Loucy (cell line): ENCODE results near the gene GRM7.

Experiments
- H2AFZ ChIP-seq: fragments of 200-600 bp; sonication (generic); 2 replicates; pipeline ENCODE4 v1.6.0; 2016; ENCODE audit warnings: antibody characterized with exemption, mild to moderate bottlenecking, low read length, moderate library complexity
- H3F3A ChIP-seq: fragments of 200-600 bp; 2 replicates; pipeline ENCODE4 v1.6.0; 2016; ENCODE audit warnings: antibody characterized with exemption, low read depth, mild to moderate bottlenecking
- H3K27me3 ChIP-seq: fragments of 200-600 bp; sonication (generic); 2 replicates; pipeline ENCODE4 v1.6.1; 2014; ENCODE audit warnings: low read length, mild to moderate bottlenecking; ENCODE audit not compliant: insufficient read depth, poor library complexity, severe bottlenecking
- H3K36me3 ChIP-seq: fragments of 200-600 bp; sonication (generic); 2 replicates; pipeline ENCODE4 v1.6.1; 2016; ENCODE audit warnings: low read length; ENCODE audit not compliant: insufficient read depth
- H3K4me1 ChIP-seq: fragments of 200-600 bp; sonication (generic); 2 replicates; pipeline ENCODE4 v1.5.1; 2014; ENCODE audit warnings: low read length, mild to moderate bottlenecking; ENCODE audit not compliant: insufficient read depth, poor library complexity, severe bottlenecking
- H3K4me2 ChIP-seq: fragments of 200-600 bp; sonication (generic); 2 replicates; pipeline ENCODE4 v1.6.0; 2014; ENCODE audit warnings: antibody characterized with exemption, low read length, low read depth, mild to moderate bottlenecking; ENCODE audit not compliant: poor library complexity, severe bottlenecking
- H3K4me3 ChIP-seq: fragments of 200-600 bp; sonication (generic); 2 replicates; pipeline ENCODE4 v1.5.1; 2014; ENCODE audit warnings: low read length, mild to moderate bottlenecking, mixed read lengths; ENCODE audit not compliant: poor library complexity, severe bottlenecking
- H3K79me2 ChIP-seq: fragments of 200-600 bp; sonication (generic); 2 replicates; pipeline ENCODE4 v1.6.1; 2014; ENCODE audit warnings: low read length; ENCODE audit not compliant: insufficient read depth
- H3K9ac ChIP-seq: fragments of 200-600 bp; sonication (generic); 2 replicates; pipeline ENCODE4 v1.6.0; 2014; ENCODE audit warnings: mild to moderate bottlenecking, low read depth, low read length, moderate library complexity; ENCODE audit not compliant: poor library complexity, severe bottlenecking
- H3K9me2 ChIP-seq: fragments of 200-600 bp; sonication (generic); replicated peaks from 2 replicates; pipeline ENCODE4 v1.6.1; 2016; ENCODE audit warnings: low read depth, low read length, mixed read lengths
- H3K9me3 ChIP-seq: fragments of 200-600 bp; sonication (generic); 2 replicates; pipeline ENCODE4 v1.6.1; 2014; ENCODE audit warnings: mild to moderate bottlenecking, antibody characterized with exemption, low read length, low read depth; ENCODE audit not compliant: insufficient read depth
- H4K20me1 ChIP-seq: fragments of 200-600 bp; sonication (generic); 2 replicates; pipeline ENCODE4 v1.6.0; 2014; ENCODE audit warnings: antibody characterized with exemption, low read length, mild to moderate bottlenecking; ENCODE audit not compliant: insufficient read depth, poor library complexity, severe bottlenecking
- EZH2phosphoT487 ChIP-seq: fragments of 200-600 bp; IDR thresholded peaks from 2 replicates; pipeline ENCODE4 v1.6.1; 2018; ENCODE audit warnings: antibody characterized with exemption, mild to moderate bottlenecking, moderate library complexity, borderline replicate concordance
- TF ChIP-seq, protein P1 (sequence below): fragments of 200-600 bp; sonication (generic); conservative IDR thresholded peaks from 2 replicates; pipeline ENCODE4 v1.5.1; 2014; ENCODE audit warnings: mild to moderate bottlenecking, antibody characterized with exemption, low read length

Gene GRM7

DNA sequence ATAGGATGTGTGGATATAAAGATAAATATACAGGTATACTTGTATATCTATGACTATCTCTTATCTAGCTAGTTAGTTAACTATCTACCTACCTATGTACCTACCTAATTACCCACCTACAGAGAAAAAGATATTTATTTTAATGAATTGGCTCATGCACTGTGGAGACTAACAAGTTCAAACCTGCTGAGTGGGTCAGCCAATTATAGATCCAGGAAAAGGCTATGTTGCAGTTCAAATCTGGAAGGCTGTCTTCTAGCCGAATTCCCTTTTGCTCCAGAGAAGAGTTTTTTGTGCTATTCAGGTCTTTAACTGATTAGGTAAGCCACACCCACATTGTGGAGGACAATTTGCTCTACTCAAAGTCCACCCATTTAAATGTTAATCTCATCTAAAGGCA, 335.0 kb downstream of the GRM7 start:
- no peak for TF ChIP-seq EZH2phosphoT487
- TF ChIP-seq, protein P1, sequence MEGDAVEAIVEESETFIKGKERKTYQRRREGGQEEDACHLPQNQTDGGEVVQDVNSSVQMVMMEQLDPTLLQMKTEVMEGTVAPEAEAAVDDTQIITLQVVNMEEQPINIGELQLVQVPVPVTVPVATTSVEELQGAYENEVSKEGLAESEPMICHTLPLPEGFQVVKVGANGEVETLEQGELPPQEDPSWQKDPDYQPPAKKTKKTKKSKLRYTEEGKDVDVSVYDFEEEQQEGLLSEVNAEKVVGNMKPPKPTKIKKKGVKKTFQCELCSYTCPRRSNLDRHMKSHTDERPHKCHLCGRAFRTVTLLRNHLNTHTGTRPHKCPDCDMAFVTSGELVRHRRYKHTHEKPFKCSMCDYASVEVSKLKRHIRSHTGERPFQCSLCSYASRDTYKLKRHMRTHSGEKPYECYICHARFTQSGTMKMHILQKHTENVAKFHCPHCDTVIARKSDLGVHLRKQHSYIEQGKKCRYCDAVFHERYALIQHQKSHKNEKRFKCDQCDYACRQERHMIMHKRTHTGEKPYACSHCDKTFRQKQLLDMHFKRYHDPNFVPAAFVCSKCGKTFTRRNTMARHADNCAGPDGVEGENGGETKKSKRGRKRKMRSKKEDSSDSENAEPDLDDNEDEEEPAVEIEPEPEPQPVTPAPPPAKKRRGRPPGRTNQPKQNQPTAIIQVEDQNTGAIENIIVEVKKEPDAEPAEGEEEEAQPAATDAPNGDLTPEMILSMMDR, result no peak
- H3K27me3 ChIP-seq, result no peaks in the 10 kb centered on the region
- no peaks in the 10 kb centered on the region for H3K79me2 ChIP-seq
- no peaks in the 10 kb centered on the region for H3K9me3 ChIP-seq
- H3K9me2 ChIP-seq, result no peaks in the 10 kb centered on the region
- no peak overlapping the region for H3K9ac ChIP-seq
- H3K4me3 ChIP-seq, result no peak overlapping the region
- no peaks in the 10 kb centered on the region for H3K4me1 ChIP-seq
- no peaks in the 10 kb centered on the region for H3K36me3 ChIP-seq
- no peak overlapping the region for H2AFZ ChIP-seq
- H3F3A ChIP-seq, result no peaks in the 10 kb centered on the region
- no peaks in the 10 kb centered on the region for H4K20me1 ChIP-seq
- no peak overlapping the region for H3K4me2 ChIP-seq

- Histone ChIP-seq H2AFZ (no peak overlapping the region), H3K4me3 (no peak overlapping the region), H3K79me2 (no peaks in the 10 kb centered on the region), H3F3A (no peaks in the 10 kb centered on the region), H3K9me3 (no peaks in the 10 kb centered on the region), H4K20me1 (no peaks in the 10 kb centered on the region), H3K27me3 (no peaks in the 10 kb centered on the region), H3K4me1 (peaks cover 2% of the 10 kb centered on the region), H3K9me2 (no peaks in the 10 kb centered on the region), H3K9ac (no peak overlapping the region), H3K36me3 (no peaks in the 10 kb centered on the region), H3K4me2 (no peak overlapping the region)
- TF ChIP-seq EZH2phosphoT487, result no peak
- TF ChIP-seq, protein P1, result no peak
These were observed 340.9 kb downstream of the GRM7 start for GRCh38 chr3:7201784-7202183.

DNA sequence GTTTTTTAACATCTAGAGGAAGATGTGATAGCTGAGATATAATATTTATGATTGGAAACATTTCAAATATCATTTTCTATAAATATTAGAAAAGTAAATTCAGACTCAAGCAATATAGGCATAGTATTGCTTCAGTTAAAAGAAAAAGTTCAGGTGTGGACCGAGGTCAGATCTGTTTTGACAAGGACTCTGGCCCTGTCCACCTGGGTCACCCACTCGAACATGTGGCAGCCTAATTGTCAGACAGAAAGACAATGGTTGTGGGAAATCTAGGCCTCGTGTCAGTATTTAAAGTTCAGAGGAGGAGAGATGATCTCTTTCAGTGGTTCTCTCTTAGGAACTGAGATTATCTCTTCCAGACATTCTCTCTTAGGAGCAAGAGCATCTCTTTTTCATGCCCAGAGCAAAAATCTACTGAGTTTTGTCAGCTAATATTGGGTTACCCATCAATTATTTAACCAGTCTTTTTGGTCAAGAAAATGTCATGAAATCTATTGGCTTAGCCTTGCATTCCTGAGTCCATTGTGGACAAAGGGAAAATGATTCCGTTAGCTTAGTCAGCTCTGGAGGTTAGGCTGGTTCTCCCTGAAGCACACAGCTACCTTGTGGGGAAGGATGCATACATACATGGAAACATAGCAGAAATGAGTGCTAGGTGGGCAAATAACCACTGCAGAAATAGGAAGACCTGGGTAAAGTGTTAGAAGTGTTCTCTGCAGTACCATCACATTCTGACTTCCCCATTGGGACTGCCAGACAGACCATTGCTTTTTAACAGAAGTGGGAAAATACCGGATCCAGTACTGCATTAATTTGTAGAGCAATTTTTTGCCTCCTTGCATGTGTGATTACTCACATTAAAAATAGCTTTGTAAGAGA, 343.3 kb downstream of the GRM7 start:
- Histone ChIP-seq H2AFZ (0 out of 2 replicates have a peak overlapping the region, but pooled peaks have one; percentile 21), H4K20me1 (no peaks in the 10 kb centered on the region), H3K4me2 (no peak overlapping the region), H3K27me3 (no peaks in the 10 kb centered on the region), H3K9me3 (no peaks in the 10 kb centered on the region), H3K4me3 (no peak overlapping the region), H3K9me2 (no peaks in the 10 kb centered on the region), H3K36me3 (no peaks in the 10 kb centered on the region), H3F3A (no peaks in the 10 kb centered on the region), H3K79me2 (no peaks in the 10 kb centered on the region), H3K4me1 (peaks cover 3% of the 10 kb centered on the region), H3K9ac (no peak overlapping the region)
- TF ChIP-seq, protein P1, result no peak
- no peak for TF ChIP-seq EZH2phosphoT487
